NCI-H510A treated with DMSO at 0.1 percent for 48 hours (cell line): ENCODE results near the gene SDF2L1.

Experiments used
- DNase-seq: peaks from one replicate; lab custom pipeline; 2025; lab: John Stamatoyannopoulos, UW

The SDF2L1 gene

DNA sequence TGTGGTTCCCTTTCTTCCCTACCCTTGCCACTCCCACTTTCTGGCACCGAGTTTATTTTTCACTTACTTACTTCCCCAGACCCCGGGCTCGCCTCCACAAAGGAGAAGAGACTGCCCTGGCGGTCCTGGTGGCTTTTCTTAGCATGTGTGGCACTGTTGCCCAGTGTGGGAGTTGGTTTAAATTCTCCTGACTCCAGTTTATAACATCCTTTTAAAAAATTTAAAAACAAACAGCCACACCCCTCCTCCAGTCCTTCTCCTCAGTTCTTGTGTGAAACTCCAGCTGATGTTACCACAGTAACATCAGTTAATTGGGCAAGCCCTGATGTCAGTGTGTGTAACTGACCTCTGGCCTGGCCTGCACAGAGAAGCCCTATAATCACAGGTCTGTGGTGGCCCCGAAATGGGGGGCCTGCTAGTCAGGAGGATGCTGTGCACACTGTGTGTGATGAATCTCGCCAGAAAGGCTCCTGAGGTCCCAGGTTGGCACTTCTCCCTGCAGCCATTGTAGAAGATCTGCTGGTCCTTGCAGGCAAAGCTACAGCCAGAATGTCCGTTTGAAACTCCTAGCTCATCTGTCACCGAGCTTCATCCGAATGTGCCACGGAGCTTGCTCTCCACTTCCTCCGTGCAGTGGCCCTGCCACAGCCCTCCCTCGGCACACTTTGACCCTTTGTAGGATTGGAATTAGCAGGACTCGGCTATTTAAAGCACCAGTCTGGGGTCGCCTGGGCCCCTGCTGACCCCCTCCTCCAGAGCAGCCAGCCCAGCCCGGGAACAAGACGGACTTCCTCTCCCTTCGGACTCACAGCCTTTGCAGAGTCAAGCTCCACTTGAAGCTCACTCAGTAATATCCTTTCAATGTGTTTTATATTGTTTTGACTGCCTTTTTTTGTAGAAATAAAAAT lies 19.8 kb upstream of the SDF2L1 start:
- no peak for DNase-seq

DNA sequence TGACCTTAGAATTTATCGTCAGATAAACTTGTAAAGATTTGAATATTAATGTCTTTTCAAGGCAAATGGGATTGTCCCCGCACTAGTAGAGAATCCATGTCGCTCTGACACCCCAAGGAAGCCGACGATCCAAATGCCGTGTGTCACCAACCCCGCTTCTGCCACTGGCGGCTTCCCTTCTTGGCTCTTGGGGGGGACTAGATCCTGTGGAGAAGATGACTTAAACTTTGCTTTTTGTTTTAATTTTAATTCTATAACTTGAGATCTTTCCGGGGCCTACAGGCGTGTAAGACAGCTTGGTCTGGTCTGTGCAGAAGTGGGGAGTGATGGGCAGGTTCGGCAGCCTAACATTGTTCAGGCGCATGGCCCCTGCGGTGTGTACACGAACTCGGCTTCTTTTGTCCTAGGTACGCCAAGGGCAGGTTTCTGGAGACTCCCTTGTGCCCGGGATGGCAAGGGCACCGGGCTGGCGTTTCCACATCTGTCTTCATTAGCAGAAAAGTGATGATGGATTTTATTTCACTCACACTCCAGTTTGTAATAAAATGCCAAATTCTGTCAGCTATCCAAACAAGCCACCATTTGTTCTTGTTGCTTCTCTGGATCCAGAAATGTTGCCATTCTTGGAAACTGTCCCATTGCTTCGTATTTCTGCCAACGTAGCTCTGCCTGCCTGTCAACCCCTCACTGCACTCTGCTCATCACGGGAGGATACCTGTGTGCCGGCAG lies 19.0 kb upstream of the SDF2L1 start:
- DNase-seq = no peak

DNA sequence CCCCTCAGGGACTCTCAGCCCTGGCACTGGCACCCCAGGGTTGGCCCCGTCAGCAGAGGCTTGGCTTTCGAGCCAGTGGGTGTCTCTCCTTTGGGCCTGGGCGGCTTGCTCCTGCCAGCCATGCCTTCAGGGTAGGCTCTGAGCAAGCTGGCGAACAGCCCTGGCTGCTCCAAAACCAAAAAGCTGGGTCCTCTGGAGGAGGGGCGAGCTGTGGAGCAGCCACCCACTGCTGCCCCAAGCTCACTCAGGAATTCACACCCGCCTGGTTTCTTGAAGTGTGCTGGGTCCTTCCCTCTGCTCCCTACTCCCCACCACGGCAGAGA lies 18.5 kb upstream of the SDF2L1 start:
- no peak for DNase-seq

DNA sequence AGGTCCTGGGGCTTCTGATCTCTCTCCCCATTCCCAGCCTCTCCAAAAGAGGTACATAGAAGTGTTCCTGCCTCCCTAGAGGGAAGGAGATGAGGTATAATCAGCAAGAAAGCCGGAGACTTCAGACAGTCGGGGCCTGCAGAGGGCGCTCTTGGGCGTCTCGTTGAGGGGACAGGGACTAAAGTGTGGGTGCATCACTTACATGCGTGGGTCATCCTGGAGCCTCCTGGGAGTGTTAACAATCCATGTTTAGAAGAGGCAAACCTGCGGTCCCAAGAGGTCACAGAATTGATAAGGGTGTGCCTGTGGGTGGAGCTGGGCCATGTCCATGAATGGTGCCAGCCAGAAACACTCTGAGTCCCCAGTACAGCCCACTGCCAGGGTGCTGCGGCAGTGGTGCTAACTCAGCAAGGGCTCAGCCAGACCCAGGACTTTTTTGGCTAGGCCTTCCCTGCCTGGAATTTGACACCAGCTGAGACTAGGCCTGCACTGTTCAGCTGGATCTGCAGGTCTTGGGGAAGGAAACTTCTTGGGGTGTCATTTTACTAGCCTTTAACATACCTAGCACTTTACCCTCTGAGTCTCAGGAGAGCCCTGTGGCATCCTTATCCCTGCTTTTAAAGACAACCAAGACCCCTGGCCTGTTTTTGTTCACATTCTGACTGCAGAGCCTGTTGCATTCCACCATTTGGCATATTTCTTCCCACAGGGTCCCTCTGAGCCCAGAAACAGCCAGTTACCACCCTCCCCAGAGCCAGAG lies 17.8 kb upstream of the SDF2L1 start:
- DNase-seq = no peak

DNA sequence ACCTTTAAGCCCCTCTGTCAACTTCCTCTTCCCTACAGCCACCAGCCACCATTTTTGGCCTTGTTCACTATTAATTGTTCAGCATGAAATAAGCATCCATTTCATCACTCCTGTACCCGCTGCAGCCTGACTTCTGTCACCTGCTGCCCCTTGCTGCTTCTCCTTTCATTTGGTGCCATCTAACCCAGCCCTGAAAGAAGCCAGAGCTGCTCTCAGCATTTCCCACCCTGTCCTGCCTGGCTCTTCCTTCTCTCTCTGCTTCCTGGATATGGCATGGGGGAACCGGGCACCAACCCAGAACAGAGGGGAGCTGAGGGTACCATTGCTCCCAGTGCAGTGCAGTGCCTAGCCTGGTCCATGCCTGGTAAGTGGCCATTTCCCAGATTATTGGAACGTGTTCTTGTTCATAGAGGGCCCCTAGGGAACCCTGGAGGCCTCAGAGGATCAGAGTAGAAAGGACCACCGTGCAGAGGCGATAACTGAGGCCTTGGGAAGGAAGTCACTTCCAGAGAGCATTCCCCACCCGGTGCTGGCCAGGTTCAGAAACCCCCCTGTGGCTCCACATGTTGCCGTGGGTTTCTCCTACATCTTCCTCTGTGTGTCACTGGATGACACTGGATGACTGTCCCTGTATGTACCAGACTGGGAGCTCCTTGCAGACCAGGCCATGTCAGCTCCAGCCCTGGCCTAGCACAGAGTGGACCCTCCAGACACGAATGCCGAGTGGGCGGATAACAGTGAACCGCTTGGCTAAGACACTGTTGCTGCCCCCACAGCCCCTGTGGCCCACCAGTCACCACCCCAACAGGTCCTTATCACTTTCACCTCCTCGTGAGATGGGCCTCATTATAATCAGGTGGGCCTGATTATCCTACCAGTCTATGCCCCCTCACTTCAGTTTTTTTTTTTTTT lies 17.0 kb upstream of the SDF2L1 start:
- DNase-seq = no peak

DNA sequence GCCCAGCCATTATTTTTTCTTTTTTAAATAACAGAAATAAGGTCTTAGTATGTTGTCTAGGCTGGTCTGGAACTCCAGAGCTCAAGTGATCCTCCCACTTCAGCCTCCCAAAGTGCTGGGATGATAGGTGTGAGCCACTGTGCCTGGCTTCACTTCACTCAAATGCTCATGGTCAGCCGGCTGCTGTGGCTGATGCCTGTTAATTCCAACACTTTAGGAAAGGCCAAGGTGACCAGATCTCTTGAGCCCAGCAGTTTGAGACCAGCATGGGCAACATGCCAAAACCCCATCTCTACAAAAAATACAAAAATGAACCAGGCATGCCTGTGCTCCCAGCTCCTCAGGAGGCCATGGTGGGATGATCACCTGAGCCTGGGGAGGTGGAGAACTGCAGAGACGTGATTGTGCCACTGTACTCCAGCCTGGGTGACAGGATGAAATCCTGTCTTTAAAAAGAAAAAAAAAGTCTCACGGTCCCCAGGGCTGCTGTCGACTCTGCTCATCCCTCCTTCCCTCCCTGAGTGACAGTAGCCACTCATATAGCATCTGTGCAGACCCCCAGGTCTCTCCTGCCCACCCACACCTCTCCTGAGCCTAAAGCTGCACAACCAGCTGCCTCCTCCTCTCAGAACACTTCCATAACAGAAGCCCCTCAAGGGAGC lies 15.9 kb upstream of the SDF2L1 start:
- no peak for DNase-seq

DNA sequence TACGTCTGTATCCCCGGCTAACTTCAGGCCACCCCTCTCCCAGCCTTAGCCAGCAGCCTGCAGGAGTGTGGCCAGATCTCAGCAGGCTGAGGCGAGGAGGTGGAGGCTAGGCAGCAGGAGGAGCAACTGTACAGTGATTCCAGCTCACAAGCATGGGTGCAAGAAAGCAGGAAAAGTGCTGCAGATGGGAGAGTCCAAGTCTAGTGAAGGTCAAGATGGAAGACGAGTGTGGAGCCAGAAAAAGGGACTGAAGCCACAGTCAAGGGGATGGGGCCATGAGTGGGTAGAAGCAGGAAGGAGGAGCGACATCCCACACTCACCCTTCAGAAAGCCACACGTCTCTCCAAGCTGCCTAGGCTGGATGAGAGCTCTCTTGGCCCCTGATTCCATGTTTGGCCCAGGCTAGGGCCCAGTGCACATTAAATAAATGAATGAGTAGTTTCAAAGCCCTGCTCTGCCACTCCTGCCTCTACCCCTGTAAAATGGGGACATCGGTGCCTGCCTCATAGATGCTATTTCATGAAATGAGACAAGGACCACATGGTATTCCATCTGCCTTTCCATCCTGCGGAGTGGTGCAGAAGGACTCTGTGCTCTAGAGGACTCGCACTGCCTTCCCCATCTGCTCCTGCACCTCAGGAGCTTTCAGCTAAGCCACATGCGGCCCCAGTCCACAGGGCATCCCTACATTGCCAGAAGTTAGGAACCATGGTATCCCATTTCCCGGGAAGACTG lies 15.2 kb upstream of the SDF2L1 start:
- no peak for DNase-seq

DNA sequence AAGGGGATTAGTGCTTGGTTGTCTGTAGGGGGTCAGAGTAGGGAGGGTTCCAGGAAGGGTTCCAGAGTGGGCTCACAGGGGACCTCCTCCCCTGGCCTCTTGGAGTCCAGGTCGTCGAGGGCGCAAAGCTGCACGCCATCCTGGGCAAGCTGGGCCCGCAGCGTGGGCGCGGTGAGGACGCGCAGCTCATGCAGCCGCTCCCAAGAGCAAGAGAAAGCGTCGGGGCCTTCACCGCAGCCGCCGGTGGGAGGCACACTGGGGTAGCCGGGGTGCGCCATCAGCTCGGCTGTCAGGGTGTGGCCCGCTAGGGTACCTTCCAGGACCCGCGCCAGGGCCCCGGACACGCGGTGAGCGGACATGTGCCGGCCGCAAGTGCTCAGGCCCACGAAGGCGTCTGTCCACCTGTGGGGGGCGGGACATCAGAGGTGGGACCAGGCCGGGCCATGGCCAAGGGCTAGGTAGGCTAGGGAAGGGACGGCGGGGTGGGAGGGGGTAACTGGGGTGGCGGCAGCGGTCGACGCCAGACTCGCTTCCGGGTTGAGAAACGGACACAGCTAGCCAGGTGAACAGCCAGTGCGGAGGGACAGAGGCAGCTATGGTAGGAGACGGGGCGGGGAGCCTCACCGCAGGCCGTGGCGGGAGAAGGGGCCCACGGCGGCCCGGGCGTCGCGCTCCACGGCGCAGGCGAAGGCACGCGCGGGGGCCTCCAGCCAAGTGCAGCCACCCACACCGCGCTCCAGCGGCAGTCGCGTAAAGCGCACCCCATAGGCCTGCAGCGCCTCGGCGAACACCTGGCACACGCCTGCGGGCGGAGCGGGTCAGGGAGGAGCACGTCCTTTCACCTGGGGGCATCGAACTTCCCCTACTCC lies 13.5 kb upstream of the SDF2L1 start:
- DNase-seq = no peak

DNA sequence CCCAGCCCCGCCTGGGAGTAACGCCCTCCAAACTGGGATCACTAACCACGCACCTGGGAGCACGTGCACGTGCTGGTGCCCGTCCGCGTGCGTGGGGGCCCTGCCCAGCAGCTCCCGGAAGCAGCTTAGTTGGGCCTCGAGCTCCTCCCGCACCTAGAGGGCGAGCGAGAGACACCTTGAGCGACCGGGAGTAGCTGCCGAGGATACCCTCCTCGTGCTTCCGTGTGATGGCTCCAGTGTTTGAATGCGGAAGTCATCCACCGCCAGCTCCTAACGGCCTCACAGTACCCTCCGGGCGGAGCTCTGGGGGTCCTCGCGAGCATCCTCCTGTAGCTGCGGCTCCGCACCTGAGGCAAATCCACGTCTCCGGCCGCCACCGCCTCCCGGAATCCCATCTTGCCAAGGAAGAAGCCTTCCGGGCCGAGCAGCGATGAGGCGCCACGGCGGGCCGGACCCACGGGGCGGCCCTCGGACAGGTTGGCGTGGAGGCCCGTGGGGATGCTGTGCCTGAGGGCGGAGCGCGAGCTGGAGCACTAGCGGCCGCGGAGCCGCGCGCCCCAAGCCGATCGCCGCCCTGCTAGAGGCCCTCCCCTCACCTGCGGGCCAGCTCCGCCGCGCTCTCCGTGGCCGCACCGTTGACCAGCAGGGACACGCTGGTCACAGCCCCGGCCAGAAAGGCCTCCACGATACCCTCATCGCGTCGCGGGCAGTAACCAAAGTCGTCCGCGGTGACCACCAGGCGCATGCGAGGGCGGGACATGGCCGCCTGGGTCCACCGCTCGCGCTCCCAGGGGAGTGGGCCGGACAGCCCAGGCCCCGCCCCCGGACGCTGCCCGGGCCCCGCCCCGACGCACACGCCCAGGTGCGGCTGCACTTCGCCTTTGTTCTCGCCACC lies 12.6 kb upstream of the SDF2L1 start, which contains the start of gene YDJC:
Gene YDJC (minus strand): TSS at position 768 of the 895 bp plus-strand sequence. CDS start 8 bp downstream, at position 760.
- DNase-seq = peak; percentile 89

DNA sequence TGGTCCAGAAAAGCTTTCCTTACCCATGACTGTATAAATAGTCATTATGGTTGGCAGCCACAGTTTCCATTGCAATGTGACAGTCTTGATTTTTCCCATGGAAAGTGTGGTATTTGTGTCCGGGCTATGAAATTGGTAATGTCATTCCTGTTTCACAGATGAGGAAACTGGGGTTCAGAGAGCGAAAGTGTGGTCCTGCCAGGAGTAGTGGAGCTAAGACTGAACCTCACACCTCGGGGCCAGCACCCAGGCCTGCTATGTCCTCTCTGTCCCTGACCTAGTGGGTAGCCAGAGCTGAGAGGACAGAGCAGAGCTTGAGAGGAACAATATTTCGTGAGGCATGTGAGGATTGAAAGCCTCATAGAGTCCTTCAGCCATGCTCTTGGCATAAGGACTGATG lies 11.1 kb upstream of the SDF2L1 start:
- no peak for DNase-seq

DNA sequence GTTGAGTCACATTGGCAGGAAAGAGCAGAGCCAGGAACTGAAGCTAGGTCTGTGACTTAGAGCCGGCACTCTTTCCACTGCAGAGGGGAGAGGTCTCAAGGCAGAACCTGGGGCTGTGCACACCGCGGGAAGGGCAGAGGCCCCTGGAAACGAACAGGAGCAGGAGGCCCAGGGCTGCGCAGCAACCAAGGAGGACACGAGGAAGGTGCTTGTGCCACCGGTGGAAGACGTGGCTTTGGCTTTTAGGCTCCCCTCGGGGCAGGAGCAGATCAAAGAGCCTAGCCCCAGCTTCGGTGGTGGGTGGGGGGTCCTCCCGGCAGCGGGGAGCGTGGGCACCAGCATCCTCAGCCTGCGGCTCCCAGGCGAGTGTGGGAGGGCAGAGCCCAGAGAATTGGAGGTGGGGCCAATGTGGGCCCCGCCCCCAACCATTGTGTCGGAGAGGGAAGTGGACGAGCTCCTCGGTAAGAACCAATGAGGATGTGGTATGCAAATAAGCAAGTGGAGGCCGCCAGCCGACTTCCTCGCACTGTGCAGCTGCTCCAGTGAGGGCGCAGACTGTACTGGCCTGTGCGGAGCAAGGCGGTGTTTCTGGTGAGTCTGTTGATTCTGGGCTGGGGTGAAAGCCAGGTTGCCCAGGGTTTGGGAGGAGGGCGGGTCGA lies 9.7 kb upstream of the SDF2L1 start, which contains the start of gene CCDC116:
Gene CCDC116 (plus strand): TSS at position 524 of the 659 bp plus-strand sequence. CDS start 422 bp downstream, outside the sequence.
- DNase-seq = no peak

DNA sequence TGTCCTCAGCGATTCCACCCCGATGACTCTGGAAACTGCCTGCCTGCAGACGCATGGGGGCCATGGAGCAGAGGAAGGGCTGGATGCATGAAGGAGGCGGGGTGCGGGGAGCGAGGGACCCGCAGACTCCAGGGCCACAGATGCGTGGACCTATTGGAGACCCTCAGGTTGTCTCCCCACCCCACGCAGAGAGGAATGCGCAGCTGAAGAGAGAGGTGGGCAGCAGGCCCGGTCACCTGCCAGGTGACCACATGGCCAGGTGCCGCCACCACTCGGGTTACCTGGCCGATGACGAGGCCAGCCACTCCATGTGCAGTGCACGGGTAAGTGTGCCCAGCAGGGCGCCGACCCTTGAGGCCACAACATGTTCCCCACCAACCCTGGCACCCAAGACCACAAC lies 9.2 kb upstream of the SDF2L1 start:
- DNase-seq = no peak

DNA sequence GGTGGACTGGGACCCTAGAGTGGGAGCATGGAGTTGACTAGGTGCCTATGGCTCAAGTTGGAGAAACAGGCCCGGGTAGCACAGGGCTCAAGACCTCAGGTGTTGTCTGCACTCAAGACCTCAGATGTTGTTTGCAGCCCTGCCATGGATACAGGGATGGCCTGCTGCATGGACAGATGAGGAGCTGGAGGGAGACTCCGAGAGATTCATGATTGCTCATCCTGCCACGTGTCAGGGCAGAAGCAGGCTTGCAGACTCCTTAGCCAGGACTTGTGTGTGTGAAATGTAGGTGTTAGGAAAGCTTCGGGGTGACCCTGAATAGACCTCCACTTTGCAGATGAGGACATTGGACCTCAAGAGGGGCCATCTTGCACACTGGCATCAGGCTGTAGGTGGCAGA lies 8.6 kb upstream of the SDF2L1 start:
- no peak for DNase-seq

DNA sequence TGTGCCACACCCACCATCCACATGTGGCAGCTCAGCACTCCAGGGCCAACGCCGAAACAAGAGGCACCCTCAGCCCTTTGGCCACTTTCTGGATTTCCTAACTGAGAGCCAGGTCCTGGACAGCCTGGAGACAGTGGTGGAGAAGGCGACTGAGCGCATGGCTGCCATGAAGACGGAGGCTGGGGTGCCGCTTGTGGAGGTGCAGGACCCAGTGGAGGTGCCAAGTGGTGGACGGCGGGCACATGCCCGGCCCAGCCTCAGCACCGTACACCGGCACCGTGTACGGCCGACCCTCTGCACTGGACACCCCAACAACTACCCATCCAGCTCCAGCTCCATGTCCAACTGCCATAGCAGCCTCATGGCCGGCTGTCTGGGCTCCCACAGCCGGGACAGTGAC lies 8.0 kb upstream of the SDF2L1 start:
- DNase-seq = no peak

DNA sequence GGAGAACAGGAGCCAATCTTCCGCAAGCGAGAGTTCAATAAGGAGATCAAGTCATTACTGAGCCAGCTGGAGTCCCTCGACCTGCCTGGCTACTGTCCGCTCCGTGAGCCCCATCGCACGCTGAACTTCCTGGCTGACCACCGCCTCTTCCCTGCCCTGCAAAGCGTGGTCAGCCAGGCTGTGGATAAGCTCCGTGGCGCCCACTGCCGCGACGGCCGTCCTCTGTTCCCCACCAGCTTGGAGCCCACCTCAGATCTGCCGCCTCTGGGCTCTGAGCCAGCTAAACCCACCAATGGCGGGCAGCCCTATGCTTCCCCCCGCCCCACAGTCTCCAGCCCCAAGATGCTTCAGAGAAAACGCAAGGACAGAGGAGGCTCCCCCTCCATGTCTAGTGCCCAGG lies 7.3 kb upstream of the SDF2L1 start:
- DNase-seq = no peak

DNA sequence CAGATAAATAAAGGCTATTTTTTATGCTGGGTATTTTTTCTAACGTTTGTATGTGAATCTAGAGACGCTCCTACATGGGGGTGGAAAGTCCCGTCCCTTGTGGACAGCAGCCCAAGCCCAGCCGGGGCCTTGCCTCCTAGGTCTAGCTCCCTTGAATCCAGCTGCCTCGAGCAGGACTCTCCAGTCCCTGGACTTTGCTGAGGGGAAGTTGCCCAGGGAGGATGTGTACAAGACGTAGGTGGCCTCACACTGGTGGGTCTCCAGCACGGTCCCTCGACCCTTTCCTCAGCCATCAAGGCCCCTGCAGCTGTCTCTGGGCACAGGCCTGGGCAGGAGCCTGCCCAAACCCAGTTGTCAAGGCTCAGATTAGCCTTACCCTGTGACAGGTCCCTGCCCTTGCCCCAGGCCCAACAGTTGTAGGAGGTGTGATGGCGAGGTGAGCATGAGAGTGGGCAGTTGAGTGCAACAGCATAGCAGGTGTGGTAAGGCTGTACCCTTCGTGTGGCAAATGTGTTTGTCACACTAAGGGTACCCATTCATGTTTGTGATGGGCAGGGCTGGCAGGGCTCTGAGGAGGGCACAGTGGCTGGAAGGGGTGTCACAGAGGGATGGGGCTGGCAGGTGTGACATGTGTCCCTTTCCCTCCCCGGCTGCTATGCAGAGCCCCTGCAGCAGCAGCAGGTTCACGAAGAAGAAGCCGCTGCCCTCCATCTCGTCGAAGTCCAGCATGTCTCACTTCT lies 6.2 kb upstream of the SDF2L1 start:
- no peak for DNase-seq
